NCI-H128 (cell line): Measurements from ENCODE around the gene RELL2.
A peak's percentile ranks its signal among the peaks of the same experiment; 100 is the strongest.

Source experiments
- DNase-seq: peaks from one replicate; lab custom pipeline; 2025; ENCODE audit not compliant: unreplicated experiment; lab: John Stamatoyannopoulos, UW

The RELL2 gene

GRCh38 chr5:141649056-141649688 lies 12.4 kb downstream of the RELL2 start:
- DNase-seq: no peak

GRCh38 chr5:141649972-141650371 lies 13.2 kb downstream of the RELL2 start:
- DNase-seq: no peak

- DNase-seq: no peak
These were observed 14.3 kb downstream of the RELL2 start, which contains the start of gene FCHSD1 for GRCh38 chr5:141650851-141651727. Gene FCHSD1, minus strand, starts transcription at chr5:141651418. Its CDS starts 50 bp downstream, at chr5:141651368.

GRCh38 chr5:141651728-141652105 lies 14.9 kb downstream of the RELL2 start:
- no peak for DNase-seq

- DNase-seq: no peak
These were observed 17.5 kb downstream of the RELL2 start for GRCh38 chr5:141654298-141654697.

- DNase-seq: no peak
These were observed 18.2 kb downstream of the RELL2 start for GRCh38 chr5:141655020-141655419.

- no peak for DNase-seq
These were observed 19.6 kb downstream of the RELL2 start for GRCh38 chr5:141656396-141656795.

GRCh38 chr5:141657404-141657803 lies 20.6 kb downstream of the RELL2 start:
- no peak for DNase-seq

GRCh38 chr5:141657937-141658545 lies 21.2 kb downstream of the RELL2 start:
- no peak for DNase-seq

GRCh38 chr5:141662028-141662427 lies 25.2 kb downstream of the RELL2 start:
- DNase-seq: no peak

- no peak for DNase-seq
These were observed 26.7 kb downstream of the RELL2 start for GRCh38 chr5:141663506-141663905.

- DNase-seq: peak; percentile 22
These were observed 28.1 kb downstream of the RELL2 start for GRCh38 chr5:141664733-141665461.

- DNase-seq: no peak
These were observed 29.5 kb downstream of the RELL2 start for GRCh38 chr5:141665995-141666940.

- DNase-seq: no peak
These were observed 31.9 kb downstream of the RELL2 start for GRCh38 chr5:141668601-141669265.

- DNase-seq: no peak
These were observed 32.7 kb downstream of the RELL2 start for GRCh38 chr5:141669520-141669919.

GRCh38 chr5:141672071-141672840 lies 35.5 kb downstream of the RELL2 start:
- DNase-seq: no peak

GRCh38 chr5:141672841-141673813 lies 36.3 kb downstream of the RELL2 start:
- DNase-seq: no peak

- no peak for DNase-seq
These were observed 38.0 kb downstream of the RELL2 start for GRCh38 chr5:141674747-141675146.
